Suprapubic skin (tissue), 4 donors: ENCODE measurements around the gene LRRC27. TPM values are rescaled to one million over a fixed set of nuclear protein-coding genes. Genes with fewer than 3 reads are reported as not detected.

ENCODE experiments used
- DNase-seq, 2 donors: peaks; one replicate each; pipeline ENCODE4 v3.0.0-alpha.2; 2019; ENCODE audit warnings: low spot score in 2 of 2
- H3K27ac ChIP-seq: fragments of 200-600 bp; sonication (generic); one replicate; pipeline ENCODE4 v1.5.1; 2019
- H3K27me3 ChIP-seq: fragments of 200-600 bp; sonication (generic); one replicate; pipeline ENCODE4 v1.5.1; 2019
- H3K36me3 ChIP-seq: fragments of 200-600 bp; sonication (generic); one replicate; pipeline ENCODE4 v1.5.1; 2019
- H3K4me1 ChIP-seq: fragments of 200-600 bp; sonication (generic); one replicate; pipeline ENCODE4 v1.5.1; 2019
- H3K4me3 ChIP-seq: fragments of 200-600 bp; sonication (generic); one replicate; pipeline ENCODE4 v1.5.1; 2019; ENCODE audit warnings: mild to moderate bottlenecking
- H3K9me3 ChIP-seq: fragments of 200-600 bp; sonication (generic); one replicate; pipeline ENCODE4 v1.5.1; 2019
- EP300 ChIP-seq: sonication (generic); formaldehyde crosslinking; IDR thresholded peaks from one replicate; pipeline ENCODE4 v1.6.1; 2017; ENCODE audit warnings: antibody characterized with exemption
- POLR2A ChIP-seq, 2 donors: fragments of 450-650 bp; IDR thresholded peaks; one replicate each; pipeline ENCODE4 v1.6.1; 2017; ENCODE audit warnings: antibody characterized with exemption in 2 of 2, mild to moderate bottlenecking in 2 of 2, moderate library complexity in 2 of 2
- POLR2AphosphoS5 ChIP-seq, 3 donors: sonication (generic); formaldehyde crosslinking; IDR thresholded peaks; one replicate each; pipeline ENCODE4 v1.6.1; 2017; ENCODE audit warnings: antibody characterized with exemption in 3 of 3
- WGBS: methylation state at CpG from one replicate; pipeline ENCODE4 v1.1.5; 2018; 5-methylcytosine and 5-hydroxymethylcytosine counted together
- total RNA-seq, 4 donors: library from RNA; depleted of rRNA; stranded (reverse); fragments of >200 nt; gene quantifications; one replicate each; pipeline ENCODE4 v1.1.0, GENCODE V29; 2016
- TF ChIP-seq, protein P1 (sequence below), 2 donors: fragments of 200-600 bp in 1 of 2; fragments of 450-650 bp in 1 of 2; sonication (generic) in 1 of 2; IDR thresholded peaks; one replicate each; pipeline ENCODE4 v1.5.1; 2016 to 2019; ENCODE audit warnings: antibody characterized with exemption in 2 of 2, mild to moderate bottlenecking in 1 of 2, moderate library complexity in 1 of 2

The LRRC27 gene
- total RNA-seq, 4 donors from 2014 or later, result 6.6 to 13.1 (median 7.1) TPM

DNA sequence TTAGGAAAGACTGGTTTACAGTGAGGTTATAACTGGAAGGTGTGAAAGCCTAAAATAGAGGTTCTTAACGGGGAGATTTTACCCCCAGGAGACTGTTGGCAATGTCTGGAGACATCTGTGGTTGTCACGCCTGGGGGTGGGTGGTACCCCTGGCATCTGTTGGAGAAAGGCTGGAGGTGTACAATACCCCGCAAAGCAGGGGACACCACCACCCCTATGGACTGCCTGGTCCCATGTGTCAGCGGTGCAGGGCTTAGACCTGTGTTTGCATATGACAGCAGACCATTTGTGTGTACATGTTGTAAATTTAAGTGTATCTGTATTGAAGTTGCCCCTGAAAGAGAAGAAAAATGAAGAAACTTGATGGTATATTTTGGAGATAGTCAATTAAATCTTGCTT is 9.8 kb downstream of the LRRC27 start:
- WGBS, result 94% methylated on average over 4 of the region's 4 CpGs

DNA sequence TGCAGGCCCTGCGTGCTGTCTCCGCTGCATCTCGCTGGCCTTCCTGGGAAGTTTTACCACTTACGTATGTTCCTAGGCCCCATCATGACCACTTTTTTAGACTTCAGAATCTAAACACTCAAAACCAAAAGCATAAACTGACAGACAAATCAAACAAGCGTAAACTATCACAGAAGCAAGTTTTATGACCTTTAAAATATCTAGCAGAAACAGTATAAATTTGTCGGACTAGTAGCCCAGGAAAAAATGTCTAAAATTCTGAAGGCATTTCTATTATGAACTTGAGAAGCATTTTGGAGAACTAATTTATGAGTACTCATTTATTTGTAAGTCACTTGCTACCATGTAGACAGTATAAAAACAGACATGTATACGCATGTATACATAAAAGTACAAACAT is 10.6 kb downstream of the LRRC27 start:
- DNase-seq, result no peak
- Histone ChIP-seq H3K4me3 (no peak overlapping the region), H3K27ac (no peak overlapping the region), H3K9me3 (no peaks in the 10 kb centered on the region), H3K36me3 (peaks cover 35% of the 10 kb centered on the region), H3K27me3 (no peaks in the 10 kb centered on the region), H3K4me1 (no peaks in the 10 kb centered on the region)
- TF ChIP-seq, protein P1, sequence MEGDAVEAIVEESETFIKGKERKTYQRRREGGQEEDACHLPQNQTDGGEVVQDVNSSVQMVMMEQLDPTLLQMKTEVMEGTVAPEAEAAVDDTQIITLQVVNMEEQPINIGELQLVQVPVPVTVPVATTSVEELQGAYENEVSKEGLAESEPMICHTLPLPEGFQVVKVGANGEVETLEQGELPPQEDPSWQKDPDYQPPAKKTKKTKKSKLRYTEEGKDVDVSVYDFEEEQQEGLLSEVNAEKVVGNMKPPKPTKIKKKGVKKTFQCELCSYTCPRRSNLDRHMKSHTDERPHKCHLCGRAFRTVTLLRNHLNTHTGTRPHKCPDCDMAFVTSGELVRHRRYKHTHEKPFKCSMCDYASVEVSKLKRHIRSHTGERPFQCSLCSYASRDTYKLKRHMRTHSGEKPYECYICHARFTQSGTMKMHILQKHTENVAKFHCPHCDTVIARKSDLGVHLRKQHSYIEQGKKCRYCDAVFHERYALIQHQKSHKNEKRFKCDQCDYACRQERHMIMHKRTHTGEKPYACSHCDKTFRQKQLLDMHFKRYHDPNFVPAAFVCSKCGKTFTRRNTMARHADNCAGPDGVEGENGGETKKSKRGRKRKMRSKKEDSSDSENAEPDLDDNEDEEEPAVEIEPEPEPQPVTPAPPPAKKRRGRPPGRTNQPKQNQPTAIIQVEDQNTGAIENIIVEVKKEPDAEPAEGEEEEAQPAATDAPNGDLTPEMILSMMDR (IDR thresholded peaks at IDR 0.05), result no peak
- no peak for TF ChIP-seq POLR2A (IDR thresholded peaks at IDR 0.05)
- TF ChIP-seq EP300, result no peak
- TF ChIP-seq POLR2AphosphoS5 (IDR thresholded peaks at IDR 0.05), result no peak
- WGBS, result 98% methylated on average over 7 of the region's 7 CpGs

More for the DNA sequence above, 9.8 kb downstream of the LRRC27 start:
- H3K4me3 ChIP-seq, result no peak overlapping the region
- no peaks in the 10 kb centered on the region for H3K27me3 ChIP-seq
- TF ChIP-seq EP300 (no peak), POLR2AphosphoS5 (IDR thresholded peaks at IDR 0.05) (no peak), POLR2A (IDR thresholded peaks at IDR 0.05) (no peak)
- TF ChIP-seq, protein P1 (IDR thresholded peaks at IDR 0.05), result no peak
- H3K36me3 ChIP-seq, result peaks cover 35% of the 10 kb centered on the region
- no peak overlapping the region for H3K27ac ChIP-seq
- DNase-seq, result no peak
- no peaks in the 10 kb centered on the region for H3K4me1 ChIP-seq
- H3K9me3 ChIP-seq, result no peaks in the 10 kb centered on the region

DNA sequence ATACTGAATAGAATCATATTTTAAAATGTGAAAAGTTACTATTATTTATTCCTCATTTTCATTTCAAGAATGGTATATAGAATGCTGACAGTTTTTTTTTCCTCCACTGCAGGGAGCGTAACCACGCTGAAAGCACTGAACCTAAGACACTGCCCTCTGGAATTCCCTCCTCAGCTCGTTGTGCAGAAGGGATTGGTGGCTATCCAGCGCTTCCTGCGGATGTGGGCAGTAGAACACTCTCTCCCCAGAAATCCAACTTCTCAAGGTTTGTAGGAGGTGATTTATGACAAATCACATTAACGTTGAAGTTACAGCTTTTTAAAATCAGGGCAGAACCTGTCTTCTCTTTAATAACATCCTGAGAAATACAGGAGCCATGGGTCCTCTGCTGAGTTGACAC is 12.4 kb downstream of the LRRC27 start:
- Histone ChIP-seq H3K4me3 (no peak overlapping the region), H3K9me3 (no peaks in the 10 kb centered on the region), H3K27ac (no peak overlapping the region), H3K27me3 (no peaks in the 10 kb centered on the region), H3K4me1 (no peaks in the 10 kb centered on the region), H3K36me3 (peaks cover 22% of the 10 kb centered on the region)
- DNase-seq, result no peak
- TF ChIP-seq, protein P1 (IDR thresholded peaks at IDR 0.05), result no peak
- TF ChIP-seq POLR2A (IDR thresholded peaks at IDR 0.05) (no peak), POLR2AphosphoS5 (IDR thresholded peaks at IDR 0.05) (no peak), EP300 (no peak)
- 88% methylated on average over 6 of the region's 6 CpGs for WGBS

DNA sequence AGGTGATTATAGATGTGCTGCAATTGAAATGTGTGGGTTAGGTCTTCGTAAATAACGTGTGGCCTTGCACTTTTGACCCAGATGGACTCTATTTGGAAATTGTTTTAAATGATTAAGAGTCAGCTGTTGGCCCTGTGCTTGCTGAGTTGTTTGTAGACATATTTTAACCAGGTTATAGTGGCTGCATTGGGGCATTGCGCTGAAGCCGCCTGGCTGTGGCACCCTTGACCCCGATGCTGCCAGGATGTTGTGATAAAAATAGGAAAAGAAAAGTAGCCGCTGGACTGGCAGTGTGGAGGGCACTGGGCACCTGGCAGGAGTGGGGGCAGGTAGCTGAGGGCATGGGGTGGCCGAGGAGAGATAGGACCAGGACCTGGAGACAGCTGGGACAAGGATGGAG is 13.4 kb downstream of the LRRC27 start:
- H3K27ac ChIP-seq, result no peak overlapping the region
- DNase-seq, result peak in 1 of 2 donors; percentile 29
- peaks cover 23% of the 10 kb centered on the region for H3K36me3 ChIP-seq
- H3K27me3 ChIP-seq, result no peaks in the 10 kb centered on the region
- H3K9me3 ChIP-seq, result no peaks in the 10 kb centered on the region
- no peak overlapping the region for H3K4me3 ChIP-seq
- no peak for TF ChIP-seq EP300
- no peak for TF ChIP-seq POLR2A (IDR thresholded peaks at IDR 0.05)
- TF ChIP-seq, protein P1 (IDR thresholded peaks at IDR 0.05), result no peak
- TF ChIP-seq POLR2AphosphoS5 (IDR thresholded peaks at IDR 0.05), result no peak
- H3K4me1 ChIP-seq, result no peaks in the 10 kb centered on the region
- 96% methylated on average over 7 of the region's 7 CpGs for WGBS

DNA sequence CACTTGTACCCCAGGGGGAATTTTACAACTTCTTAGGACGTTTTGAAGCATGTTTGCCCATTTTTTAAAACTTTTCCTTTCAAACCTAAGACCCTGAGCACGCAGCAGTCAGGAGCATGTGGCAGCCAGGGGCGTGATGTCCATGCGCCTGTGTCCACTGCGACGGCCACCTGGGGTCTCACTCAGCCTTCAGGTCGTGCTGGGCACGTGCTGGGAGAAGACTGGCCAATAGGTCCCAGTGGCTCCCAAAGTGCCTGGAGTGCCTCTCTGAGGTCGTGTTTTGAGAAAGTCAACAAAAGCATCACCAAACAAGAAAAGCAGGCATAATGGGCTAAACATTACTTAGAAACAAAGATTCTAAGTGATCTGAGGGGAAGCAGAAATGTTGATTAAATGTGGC is 14.8 kb downstream of the LRRC27 start:
- no peaks in the 10 kb centered on the region for H3K9me3 ChIP-seq
- H3K4me1 ChIP-seq, result no peaks in the 10 kb centered on the region
- peak in 1 of 2 donors; percentile 40 for DNase-seq
- H3K36me3 ChIP-seq, result peaks cover 23% of the 10 kb centered on the region
- 91% methylated on average over 9 of the region's 9 CpGs for WGBS
- H3K27ac ChIP-seq, result no peak overlapping the region
- H3K4me3 ChIP-seq, result no peak overlapping the region
- TF ChIP-seq POLR2AphosphoS5 (IDR thresholded peaks at IDR 0.05) (no peak), EP300 (no peak), POLR2A (IDR thresholded peaks at IDR 0.05) (no peak)
- TF ChIP-seq, protein P1 (IDR thresholded peaks at IDR 0.05), result no peak
- H3K27me3 ChIP-seq, result no peaks in the 10 kb centered on the region
